ENCODE results near the gene EDEM1.
"Not testable (repeated sequence)": the region's sequence is repeated elsewhere in the genome, so short reads cannot be mapped to it uniquely, and the experiment has no call there.

The EDEM1 gene

GRCh38 chr3:5179036-5179435 is 8.5 kb upstream of the EDEM1 start:
- not testable (repeated sequence) for DNase-seq (ENCODE audit: low spot score)

GRCh38 chr3:5181469-5182141 is 5.9 kb upstream of the EDEM1 start:
- DNase-seq (ENCODE audit: low spot score), result no peak

- DNase-seq (ENCODE audit: low spot score), result not testable (repeated sequence)
Measured at GRCh38 chr3:5183714-5184113, 3.8 kb upstream of the EDEM1 start.

- DNase-seq (ENCODE audit: low spot score), result no peak
Measured at GRCh38 chr3:5184499-5184898, 3.0 kb upstream of the EDEM1 start.

GRCh38 chr3:5185093-5185673 is 2.3 kb upstream of the EDEM1 start:
- DNase-seq (ENCODE audit: low spot score), result no peak

GRCh38 chr3:5186089-5186857 is 1.2 kb upstream of the EDEM1 start:
- DNase-seq (ENCODE audit: low spot score), result no peak

GRCh38 chr3:5186858-5187155 is 700 bp upstream of the EDEM1 start:
- DNase-seq (ENCODE audit: low spot score), result no peak

- DNase-seq (ENCODE audit: low spot score), result peak; percentile 55
Measured at GRCh38 chr3:5187920-5188418, 462 bp downstream of the EDEM1 start.

GRCh38 chr3:5188419-5189221 is 1.1 kb downstream of the EDEM1 start:
- peak; percentile 22 for DNase-seq (ENCODE audit: low spot score)

- DNase-seq (ENCODE audit: low spot score), result no peak
Measured at GRCh38 chr3:5190147-5190791, 2.8 kb downstream of the EDEM1 start.

- no peak for DNase-seq (ENCODE audit: low spot score)
Measured at GRCh38 chr3:5191555-5192304, 4.2 kb downstream of the EDEM1 start.

- no peak for DNase-seq (ENCODE audit: low spot score)
Measured at GRCh38 chr3:5192571-5193365, 5.3 kb downstream of the EDEM1 start.

- DNase-seq (ENCODE audit: low spot score), result no peak
Measured at GRCh38 chr3:5194341-5194740, 6.8 kb downstream of the EDEM1 start.

GRCh38 chr3:5194801-5195509 is 7.4 kb downstream of the EDEM1 start:
- no peak for DNase-seq (ENCODE audit: low spot score)

GRCh38 chr3:5195605-5196004 is 8.1 kb downstream of the EDEM1 start:
- no peak for DNase-seq (ENCODE audit: low spot score)

- no peak for DNase-seq (ENCODE audit: low spot score)
Measured at GRCh38 chr3:5197022-5197421, 9.5 kb downstream of the EDEM1 start.

- no peak for DNase-seq (ENCODE audit: low spot score)
Measured at GRCh38 chr3:5197470-5198312, 10.2 kb downstream of the EDEM1 start.

- DNase-seq (ENCODE audit: low spot score), result no peak
Measured at GRCh38 chr3:5198313-5198677, 10.8 kb downstream of the EDEM1 start.

Data from iPS-NIHi11 (cell line).